Measurements from ENCODE around the gene DCAF12. TPM values are rescaled to one million over a fixed set of nuclear protein-coding genes. Genes with fewer than 3 reads are reported as not detected.
A peak's percentile ranks its signal among the peaks of the same experiment; 100 is the strongest.

Gene DCAF12
- total RNA-seq: 10 to 100 TPM; 35.0 to 37.0 TPM
- 45.9 TPM for polyA plus RNA-seq (2013, experiment 1 of 2)
- 40.1 TPM for polyA plus RNA-seq (2013, experiment 2 of 2)
- long read RNA-seq, experiment 1, transcript DCAF12-201 (9 exons, 3,667 nt): major isoform, 7 of 15 reads
- long read RNA-seq, experiment 1, partial matches to known transcripts: 8 of 15 reads
- long read RNA-seq, experiment 1, other reads (novel, unspliced or antisense): 0 of 15 reads
- long read RNA-seq, experiment 2, transcript DCAF12-201 (9 exons, 3,667 nt): major isoform, 92 of 102 reads
- long read RNA-seq, experiment 2, partial matches to known transcripts: 3 of 102 reads
- long read RNA-seq, experiment 2, other reads (novel, unspliced or antisense): 7 of 102 reads
- long read RNA-seq, experiment 3, transcript DCAF12-201 (9 exons, 3,667 nt): major isoform, 228 of 241 reads
- long read RNA-seq, experiment 3, partial matches to known transcripts: 5 of 241 reads
- long read RNA-seq, experiment 3, other reads (novel, unspliced or antisense): 8 of 241 reads
- long read RNA-seq, experiment 4, transcript DCAF12-201 (9 exons, 3,667 nt): major isoform, 10 of 18 reads
- long read RNA-seq, experiment 4, partial matches to known transcripts: 6 of 18 reads
- long read RNA-seq, experiment 4, other reads (novel, unspliced or antisense): 2 of 18 reads

DNA sequence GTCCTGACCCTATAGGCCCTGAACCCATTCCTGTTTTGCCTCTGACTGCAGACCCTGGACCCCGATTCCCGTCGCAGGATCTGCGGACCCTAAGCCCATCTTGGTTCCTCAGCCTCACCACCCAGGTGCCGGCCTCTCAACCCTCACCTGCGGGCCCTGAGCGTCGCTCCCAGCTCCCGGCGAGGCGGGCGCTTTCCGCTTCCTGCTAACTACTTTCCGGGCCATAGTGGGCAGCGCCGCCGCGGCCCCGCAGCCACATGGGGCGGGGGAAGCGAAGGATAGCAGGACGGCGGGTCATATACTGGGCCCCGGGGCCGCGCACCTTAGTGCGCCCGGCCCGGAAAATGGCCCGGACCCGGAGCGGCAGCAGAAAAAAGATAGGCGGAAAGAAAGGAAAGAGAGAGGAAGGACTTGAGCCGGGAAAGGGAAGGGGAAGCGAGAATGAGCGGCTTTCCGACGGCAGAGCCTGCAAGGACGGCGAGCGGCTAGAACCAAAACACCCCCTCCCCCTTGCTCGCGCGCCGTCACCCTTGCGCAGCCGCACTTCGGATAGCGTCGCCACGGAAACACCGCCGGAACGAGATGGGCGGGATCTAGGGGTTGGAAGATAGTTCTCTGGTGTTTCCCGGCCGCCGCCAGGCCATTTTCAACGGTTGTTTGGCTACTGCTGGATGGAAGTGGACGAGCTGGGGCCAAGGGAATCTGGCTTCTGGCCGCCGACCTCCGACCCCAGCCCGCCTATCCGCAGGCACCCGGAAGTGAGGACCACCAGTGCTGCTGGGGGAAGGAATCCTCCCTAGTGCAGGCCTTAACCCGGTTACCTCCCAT, at the start of gene DCAF12:
Gene DCAF12 (minus strand): TSS at position 492 of the 828 bp plus-strand sequence. CDS start 267 bp downstream, at position 225.
- Histone ChIP-seq H3K9me3 (ENCODE audit: control insufficient read depth, low read length) (no peaks in the 10 kb centered on the region), H3K27me3 (ENCODE audit: control insufficient read depth, insufficient read depth, low read length, poor library complexity, severe bottlenecking) (no peaks in the 10 kb centered on the region), H3K27ac (ENCODE audit: low read depth, low read length) (peak within 1 kb of the TSS; percentile 86), H3K4me3 (ENCODE audit: low read length) (peak within 1 kb of the TSS; percentile 95), H3K9ac (ENCODE audit: extremely low read depth, low read length, poor library complexity, severe bottlenecking) (peak within 1 kb of the TSS; percentile 95), H3K36me3 (ENCODE audit: control insufficient read depth, insufficient read depth, low read length) (peaks cover 23% of the 10 kb centered on the region), H3K4me1 (ENCODE audit: control insufficient read depth, insufficient read depth, low read length) (peaks cover 4% of the 10 kb centered on the region)
- TF ChIP-seq CTCF (conservative IDR thresholded peaks at IDR 0.05): no peak
- H3K4me3 Mint-ChIP-seq: peak within 1 kb of the TSS; percentile 97
- no peaks in the 10 kb centered on the region for H3K9me3 Mint-ChIP-seq
- H3K27ac Mint-ChIP-seq: peak within 1 kb of the TSS; percentile 98
- peaks cover 27% of the 10 kb centered on the region for H3K4me1 Mint-ChIP-seq
- peak; percentile 96 for DNase-seq
- WGBS, 2 experiments (ENCODE audit: insufficient coverage in 1 of 2, insufficient read length in 1 of 2): 1% methylated on average over 22 to 67 of the region's 67 CpGs
- no peaks in the 10 kb centered on the region for H3K27me3 Mint-ChIP-seq (ENCODE audit: insufficient read depth)
- H3K36me3 Mint-ChIP-seq (ENCODE audit: low read depth): peaks cover 27% of the 10 kb centered on the region

GRCh38 chr9:34176089-34176488, 49.6 kb upstream of the DCAF12 start:
- Histone ChIP-seq H3K4me3 (ENCODE audit: low read length) (no peak overlapping the region), H3K27me3 (ENCODE audit: control insufficient read depth, insufficient read depth, low read length, poor library complexity, severe bottlenecking) (no peaks in the 10 kb centered on the region), H3K27ac (ENCODE audit: low read depth, low read length) (no peak overlapping the region), H3K9me3 (ENCODE audit: control insufficient read depth, low read length) (no peaks in the 10 kb centered on the region), H3K4me1 (ENCODE audit: control insufficient read depth, insufficient read depth, low read length) (no peaks in the 10 kb centered on the region), H3K9ac (ENCODE audit: extremely low read depth, low read length, poor library complexity, severe bottlenecking) (no peak overlapping the region), H3K36me3 (ENCODE audit: control insufficient read depth, insufficient read depth, low read length) (no peaks in the 10 kb centered on the region)
- H3K27ac Mint-ChIP-seq: no peak overlapping the region
- peak; percentile 55 for DNase-seq
- H3K9me3 Mint-ChIP-seq: no peaks in the 10 kb centered on the region
- H3K36me3 Mint-ChIP-seq (ENCODE audit: low read depth): no peaks in the 10 kb centered on the region
- H3K4me3 Mint-ChIP-seq: no peak overlapping the region
- WGBS, 2 experiments (ENCODE audit: insufficient coverage in 1 of 2, insufficient read length in 1 of 2): 73 to 100% methylated on average over 1 to 3 of the region's 3 CpGs
- TF ChIP-seq CTCF (conservative IDR thresholded peaks at IDR 0.05): no peak
- peaks cover 5% of the 10 kb centered on the region for H3K4me1 Mint-ChIP-seq
- H3K27me3 Mint-ChIP-seq (ENCODE audit: insufficient read depth): peaks cover 1% of the 10 kb centered on the region

DNA sequence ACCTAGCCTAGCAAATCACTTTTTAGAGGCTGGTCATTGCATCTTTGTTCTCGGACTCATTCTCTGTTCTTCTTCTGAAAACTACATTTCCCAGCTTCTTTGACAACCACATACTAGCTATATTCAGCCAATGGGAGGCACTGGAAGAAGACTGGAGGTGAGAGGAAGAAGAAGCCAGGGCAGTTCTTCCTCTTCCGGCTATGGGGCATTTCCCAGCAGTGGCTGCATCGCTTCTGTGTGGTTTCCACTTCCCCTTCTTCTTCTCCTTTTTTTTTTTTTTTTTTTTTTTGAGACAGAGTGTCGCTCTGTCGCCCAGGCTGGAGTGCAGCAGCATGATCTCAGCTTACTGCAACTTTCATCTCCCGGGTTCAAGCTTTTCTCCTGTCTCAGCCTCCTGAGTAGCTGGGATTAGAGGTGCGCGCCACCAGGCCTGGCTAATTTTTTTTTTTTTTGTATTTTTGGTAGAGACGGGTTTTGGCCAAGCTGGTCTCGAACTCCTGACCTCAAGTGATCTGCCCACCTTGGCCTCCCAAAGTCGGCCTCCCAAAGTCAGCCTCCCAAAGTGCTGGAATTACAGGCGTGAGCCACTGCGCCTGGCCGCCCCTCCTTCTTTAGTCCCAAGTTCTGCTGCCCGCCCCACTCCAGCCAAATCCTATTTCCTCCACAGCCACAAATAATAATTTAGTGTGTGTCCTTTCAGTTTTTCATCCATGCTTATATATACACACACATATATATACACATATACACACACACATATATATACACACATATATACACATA, 45.4 kb upstream of the DCAF12 start:
- Mint-ChIP-seq H3K4me3 (no peak overlapping the region), H3K9me3 (no peaks in the 10 kb centered on the region), H3K27ac (no peak overlapping the region), H3K27me3 (ENCODE audit: insufficient read depth) (peaks cover 1% of the 10 kb centered on the region), H3K36me3 (ENCODE audit: low read depth) (no peaks in the 10 kb centered on the region), H3K4me1 (peaks cover 5% of the 10 kb centered on the region)
- Histone ChIP-seq H3K4me1 (ENCODE audit: control insufficient read depth, insufficient read depth, low read length) (no peaks in the 10 kb centered on the region), H3K4me3 (ENCODE audit: low read length) (no peak overlapping the region), H3K9ac (ENCODE audit: extremely low read depth, low read length, poor library complexity, severe bottlenecking) (no peak overlapping the region), H3K36me3 (ENCODE audit: control insufficient read depth, insufficient read depth, low read length) (no peaks in the 10 kb centered on the region), H3K27ac (ENCODE audit: low read depth, low read length) (no peak overlapping the region), H3K9me3 (ENCODE audit: control insufficient read depth, low read length) (no peaks in the 10 kb centered on the region), H3K27me3 (ENCODE audit: control insufficient read depth, insufficient read depth, low read length, poor library complexity, severe bottlenecking) (no peaks in the 10 kb centered on the region)
- WGBS, 2 experiments (ENCODE audit: insufficient coverage in 1 of 2, insufficient read length in 1 of 2): 90 to 96% methylated on average over 11 to 15 of the region's 15 CpGs
- no peak for TF ChIP-seq CTCF (conservative IDR thresholded peaks at IDR 0.05)
- no peak for DNase-seq
